Transverse colon (tissue), 4 donors: ENCODE measurements around the gene MCF2.

Source experiments
- CTCF ChIP-seq, 5 experiments: fragments of 200-600 bp in 3 of 5; fragments of 450-650 bp in 2 of 5; sonication (generic) in 3 of 5; IDR thresholded peaks; 1 replicate in 2 of 5; 2 replicates in 3 of 5; pipeline ENCODE4 v1.5.1; 2016 to 2017; ENCODE audit warnings: antibody characterized with exemption in 5 of 5, inconsistent platforms in 3 of 5, mild to moderate bottlenecking in 2 of 5, moderate library complexity in 1 of 5
- EP300 ChIP-seq: sonication (generic); formaldehyde crosslinking; IDR thresholded peaks from one replicate; pipeline ENCODE4 v1.6.1; 2017; ENCODE audit warnings: antibody characterized with exemption, low read depth
- POLR2A ChIP-seq: fragments of 450-650 bp; IDR thresholded peaks from one replicate; pipeline ENCODE4 v1.6.1; 2016; ENCODE audit warnings: antibody characterized with exemption, mild to moderate bottlenecking, moderate library complexity
- POLR2AphosphoS5 ChIP-seq, 3 donors: sonication (generic); formaldehyde crosslinking; IDR thresholded peaks; one replicate each; pipeline ENCODE4 v1.6.1; 2016; ENCODE audit warnings: antibody characterized with exemption in 3 of 3

- TF ChIP-seq CTCF (IDR thresholded peaks at IDR 0.05) (no peak), POLR2AphosphoS5 (IDR thresholded peaks at IDR 0.05) (no peak), POLR2A (no peak), EP300 (no peak)
Measured at GRCh38 chrX:139639253-139639652, 68.7 kb downstream of the MCF2 start.
